VCaP (cell line): ENCODE results near the gene PTGER4.
"Not testable (repeated sequence)": the region's sequence is repeated elsewhere in the genome, so short reads cannot be mapped to it uniquely, and the experiment has no call there.

ENCODE experiments used
- H3K27ac ChIP-seq: fragments of 450-650 bp; 2 replicates; pipeline ENCODE4 v1.5.1; 2017
- CTCF ChIP-seq: fragments of 450-650 bp; conservative IDR thresholded peaks from 2 replicates; pipeline ENCODE4 v1.5.1; 2017; ENCODE audit warnings: mild to moderate bottlenecking, moderate library complexity

The PTGER4 gene

GRCh38 chr5:40649463-40650030 is 30.2 kb upstream of the PTGER4 start:
- H3K27ac ChIP-seq = no peak overlapping the region
- no peak for TF ChIP-seq CTCF

- no peak overlapping the region for H3K27ac ChIP-seq
- TF ChIP-seq CTCF = no peak
Observed at GRCh38 chr5:40651201-40651600, 28.5 kb upstream of the PTGER4 start.

GRCh38 chr5:40652441-40653220 is 27.1 kb upstream of the PTGER4 start:
- H3K27ac ChIP-seq = no peak overlapping the region

GRCh38 chr5:40653221-40654022 is 26.3 kb upstream of the PTGER4 start:
- H3K27ac ChIP-seq = no peak overlapping the region
- TF ChIP-seq CTCF = no peak

More at GRCh38 chr5:40652441-40653220, 27.1 kb upstream of the PTGER4 start:
- no peak for TF ChIP-seq CTCF

- TF ChIP-seq CTCF = no peak
- no peak overlapping the region for H3K27ac ChIP-seq
Observed at GRCh38 chr5:40654377-40654991, 25.2 kb upstream of the PTGER4 start.

- no peak for TF ChIP-seq CTCF
- H3K27ac ChIP-seq = no peak overlapping the region
Observed at GRCh38 chr5:40655138-40655537, 24.6 kb upstream of the PTGER4 start.

- H3K27ac ChIP-seq = not testable (repeated sequence)
Observed at GRCh38 chr5:40656091-40656490, 23.6 kb upstream of the PTGER4 start.
